Measurements from ENCODE around the gene TOR1A.

GRCh38 chr9:129815278-129815677, 8.7 kb downstream of the TOR1A start:
- TF ChIP-seq, protein P1, sequence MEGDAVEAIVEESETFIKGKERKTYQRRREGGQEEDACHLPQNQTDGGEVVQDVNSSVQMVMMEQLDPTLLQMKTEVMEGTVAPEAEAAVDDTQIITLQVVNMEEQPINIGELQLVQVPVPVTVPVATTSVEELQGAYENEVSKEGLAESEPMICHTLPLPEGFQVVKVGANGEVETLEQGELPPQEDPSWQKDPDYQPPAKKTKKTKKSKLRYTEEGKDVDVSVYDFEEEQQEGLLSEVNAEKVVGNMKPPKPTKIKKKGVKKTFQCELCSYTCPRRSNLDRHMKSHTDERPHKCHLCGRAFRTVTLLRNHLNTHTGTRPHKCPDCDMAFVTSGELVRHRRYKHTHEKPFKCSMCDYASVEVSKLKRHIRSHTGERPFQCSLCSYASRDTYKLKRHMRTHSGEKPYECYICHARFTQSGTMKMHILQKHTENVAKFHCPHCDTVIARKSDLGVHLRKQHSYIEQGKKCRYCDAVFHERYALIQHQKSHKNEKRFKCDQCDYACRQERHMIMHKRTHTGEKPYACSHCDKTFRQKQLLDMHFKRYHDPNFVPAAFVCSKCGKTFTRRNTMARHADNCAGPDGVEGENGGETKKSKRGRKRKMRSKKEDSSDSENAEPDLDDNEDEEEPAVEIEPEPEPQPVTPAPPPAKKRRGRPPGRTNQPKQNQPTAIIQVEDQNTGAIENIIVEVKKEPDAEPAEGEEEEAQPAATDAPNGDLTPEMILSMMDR (IDR thresholded peaks at IDR 0.05), result no peak
- TF ChIP-seq POLR2A (IDR thresholded peaks at IDR 0.05), result no peak

All from Peyer's patch (tissue), 4 donors.